Epithelial cell of prostate (primary cell): ENCODE results near the gene CSH2.
A peak's percentile ranks its signal among the peaks of the same experiment; 100 is the strongest.
"Not testable (repeated sequence)": the region's sequence is repeated elsewhere in the genome, so short reads cannot be mapped to it uniquely, and the experiment has no call there.

Experiments used
- DNase-seq: peaks from one replicate; pipeline ENCODE4 v3.0.0-alpha.2; 2011; ENCODE audit warnings: low read depth, low spot score
- H3K27ac ChIP-seq: fragments of 450-650 bp; 2 replicates; pipeline ENCODE4 v1.5.1; 2017; ENCODE audit warnings: mild to moderate bottlenecking

Gene CSH2

GRCh38 chr17:63866625-63867024 lies 6.9 kb downstream of the CSH2 start:
- not testable (repeated sequence) for H3K27ac ChIP-seq, DNase-seq

GRCh38 chr17:63859257-63859656 lies 14.2 kb downstream of the CSH2 start:
- DNase-seq = no peak
- no peak overlapping the region for H3K27ac ChIP-seq

- not testable (repeated sequence) for H3K27ac ChIP-seq, DNase-seq
Observed at GRCh38 chr17:63856425-63856824, 17.1 kb downstream of the CSH2 start.

GRCh38 chr17:63855185-63855584 lies 18.3 kb downstream of the CSH2 start:
- DNase-seq = no peak
- H3K27ac ChIP-seq = no peak overlapping the region

- no peak for DNase-seq
- no peak overlapping the region for H3K27ac ChIP-seq
Observed at GRCh38 chr17:63854709-63855108, 18.8 kb downstream of the CSH2 start.

GRCh38 chr17:63853260-63853659 lies 20.2 kb downstream of the CSH2 start:
- H3K27ac ChIP-seq = no peak overlapping the region

GRCh38 chr17:63850401-63850800 lies 23.1 kb downstream of the CSH2 start:
- H3K27ac ChIP-seq = no peak overlapping the region
- DNase-seq = no peak

More at GRCh38 chr17:63853260-63853659, 20.2 kb downstream of the CSH2 start:
- no peak for DNase-seq

GRCh38 chr17:63848834-63849689 lies 24.4 kb downstream of the CSH2 start:
- H3K27ac ChIP-seq = no peak overlapping the region
- peak; percentile 54 for DNase-seq

GRCh38 chr17:63847525-63848249 lies 25.8 kb downstream of the CSH2 start:
- H3K27ac ChIP-seq = no peak overlapping the region
- DNase-seq = no peak

GRCh38 chr17:63845509-63845908 lies 28.0 kb downstream of the CSH2 start:
- no peak overlapping the region for H3K27ac ChIP-seq
- no peak for DNase-seq

GRCh38 chr17:63843910-63844677 lies 29.4 kb downstream of the CSH2 start:
- DNase-seq = no peak
- no peak overlapping the region for H3K27ac ChIP-seq

GRCh38 chr17:63843387-63843888 lies 30.0 kb downstream of the CSH2 start:
- not testable (repeated sequence) for DNase-seq
- peak overlapping the region; percentile 85 for H3K27ac ChIP-seq

- H3K27ac ChIP-seq = peak within 1 kb of the TSS; percentile 85
- peak; percentile 96 for DNase-seq
Observed at GRCh38 chr17:63842540-63843386, 30.7 kb downstream of the CSH2 start, which contains the start of gene SMARCD2. TSS of gene SMARCD2 (minus strand) at chr17:63842685. CDS start at chr17:63842674, 11 bp downstream.

GRCh38 chr17:63842173-63842539 lies 31.3 kb downstream of the CSH2 start:
- DNase-seq = no peak

GRCh38 chr17:63841350-63842172 lies 31.9 kb downstream of the CSH2 start:
- DNase-seq = no peak
- peak overlapping the region; percentile 85 for H3K27ac ChIP-seq

More at GRCh38 chr17:63842173-63842539, 31.3 kb downstream of the CSH2 start:
- peak overlapping the region; percentile 85 for H3K27ac ChIP-seq

- no peak for DNase-seq
- H3K27ac ChIP-seq = peak overlapping the region; percentile 85
Observed at GRCh38 chr17:63840591-63841349, 32.7 kb downstream of the CSH2 start.

GRCh38 chr17:63838631-63839171 lies 34.8 kb downstream of the CSH2 start:
- DNase-seq = peak; percentile 73
- H3K27ac ChIP-seq = peak overlapping the region; percentile 65
